GM10248 (cell line): ENCODE data around the gene KRT77.

Experiments
- CTCF ChIA-PET: fragments of 300-600 bp; sonication (Branson Sonifier 250); formaldehyde crosslinking; extraction: SDS; loops from one replicate; lab custom pipeline; 2021; ENCODE audit warnings: antibody characterized with exemption; lab: Yijun Ruan, JAX
- POLR2A ChIA-PET: fragments of 350-650 bp; sonication (Branson Sonifier 250); formaldehyde crosslinking; extraction: SDS; loops from one replicate; lab custom pipeline; 2020; ENCODE audit warnings: antibody characterized with exemption; lab: Yijun Ruan, JAX
- DNase-seq: peaks from one replicate; pipeline ENCODE4 v3.0.0; 2012; ENCODE audit errors: extremely low spot score
- CTCF ChIP-seq: IDR thresholded peaks from 2 replicates; pipeline ENCODE4 v1.5.1; 2012; ENCODE audit warnings: mild to moderate bottlenecking, low read depth; ENCODE audit errors: extremely low read depth, missing control alignments, control extremely low read depth

Gene KRT77

GRCh38 chr12:52659951-52660350 is 43.4 kb downstream of the KRT77 start:
- ChIA-PET POLR2A (no interaction called here), CTCF (no interaction called here)
- DNase-seq, result no peak
- no peak for TF ChIP-seq CTCF

GRCh38 chr12:52659395-52659794 is 43.9 kb downstream of the KRT77 start:
- TF ChIP-seq CTCF, result no peak
- no peak for DNase-seq
- POLR2A ChIA-PET, result no interaction called here
- CTCF ChIA-PET, result no interaction called here

- POLR2A ChIA-PET, result no interaction called here
- CTCF ChIA-PET, result interaction anchor here (1.5 kb wide), 1 partner anchor 17 kb away, joined by 4 read pairs; no protein-coding TSS in a partner anchor
- no peak for TF ChIP-seq CTCF
- DNase-seq, result no peak
These were observed 45.1 kb downstream of the KRT77 start for GRCh38 chr12:52658196-52658595.

GRCh38 chr12:52657250-52657902 is 45.9 kb downstream of the KRT77 start:
- no peak for TF ChIP-seq CTCF
- ChIA-PET POLR2A (no interaction called here), CTCF (interaction anchor here (1.5 kb wide), 1 partner anchor 18 kb away, joined by 4 read pairs; no protein-coding TSS in a partner anchor)
- no peak for DNase-seq

- no peak for TF ChIP-seq CTCF
- ChIA-PET POLR2A (no interaction called here), CTCF (interaction anchor here (1.2 kb wide), 1 partner anchor 11 kb away, joined by 3 read pairs; no protein-coding TSS in a partner anchor)
- no peak for DNase-seq
These were observed 46.7 kb downstream of the KRT77 start for GRCh38 chr12:52656616-52657015.

GRCh38 chr12:52655720-52656124 is 47.6 kb downstream of the KRT77 start:
- no peak for DNase-seq
- no peak for TF ChIP-seq CTCF
- CTCF ChIA-PET, result interaction anchor here (0.8 to 1.2 kb wide), 2 partner anchors 12 to 18 kb away, joined by 3 read pairs; no protein-coding TSS in a partner anchor
- POLR2A ChIA-PET, result no interaction called here
